ENCODE results near the gene DENR.
"Not testable (repeated sequence)": the region's sequence is repeated elsewhere in the genome, so short reads cannot be mapped to it uniquely, and the experiment has no call there.

DENR gene

GRCh38 chr12:122740351-122740750, 12.3 kb upstream of the DENR start:
- DNase-seq (ENCODE audit: low read depth, low spot score) = no peak

DNA sequence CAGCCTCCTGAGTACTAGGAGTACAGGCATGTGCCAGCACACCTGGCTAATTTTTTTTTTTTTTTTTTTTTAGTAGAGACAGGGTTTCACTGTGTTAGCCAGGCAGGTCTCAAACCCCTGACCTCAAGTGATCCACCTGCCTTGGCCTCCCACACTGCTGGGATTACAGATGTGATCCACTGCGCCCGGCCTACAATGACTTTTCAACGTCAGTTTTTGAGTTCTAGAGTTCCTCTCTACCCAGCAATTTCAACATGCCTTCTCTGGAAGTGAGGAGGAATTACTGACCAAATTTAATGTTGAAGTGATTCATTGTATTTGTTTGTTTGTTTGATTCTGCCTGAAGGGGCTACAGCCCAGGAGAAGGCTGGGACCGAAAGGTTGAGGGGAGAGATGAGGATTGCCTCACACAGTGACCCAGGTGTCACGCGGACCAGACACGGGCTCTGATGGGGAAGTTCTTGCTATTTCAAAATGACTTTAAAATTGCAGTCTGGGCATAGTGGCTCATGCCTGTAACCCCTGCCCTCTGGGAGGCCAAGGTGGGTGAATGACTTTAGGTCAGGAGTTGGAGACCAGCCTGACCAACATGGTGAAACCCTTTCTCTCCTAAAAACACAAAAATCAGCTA, 8.6 kb upstream of the DENR start:
- DNase-seq (ENCODE audit: low read depth, low spot score) = no peak

DNA sequence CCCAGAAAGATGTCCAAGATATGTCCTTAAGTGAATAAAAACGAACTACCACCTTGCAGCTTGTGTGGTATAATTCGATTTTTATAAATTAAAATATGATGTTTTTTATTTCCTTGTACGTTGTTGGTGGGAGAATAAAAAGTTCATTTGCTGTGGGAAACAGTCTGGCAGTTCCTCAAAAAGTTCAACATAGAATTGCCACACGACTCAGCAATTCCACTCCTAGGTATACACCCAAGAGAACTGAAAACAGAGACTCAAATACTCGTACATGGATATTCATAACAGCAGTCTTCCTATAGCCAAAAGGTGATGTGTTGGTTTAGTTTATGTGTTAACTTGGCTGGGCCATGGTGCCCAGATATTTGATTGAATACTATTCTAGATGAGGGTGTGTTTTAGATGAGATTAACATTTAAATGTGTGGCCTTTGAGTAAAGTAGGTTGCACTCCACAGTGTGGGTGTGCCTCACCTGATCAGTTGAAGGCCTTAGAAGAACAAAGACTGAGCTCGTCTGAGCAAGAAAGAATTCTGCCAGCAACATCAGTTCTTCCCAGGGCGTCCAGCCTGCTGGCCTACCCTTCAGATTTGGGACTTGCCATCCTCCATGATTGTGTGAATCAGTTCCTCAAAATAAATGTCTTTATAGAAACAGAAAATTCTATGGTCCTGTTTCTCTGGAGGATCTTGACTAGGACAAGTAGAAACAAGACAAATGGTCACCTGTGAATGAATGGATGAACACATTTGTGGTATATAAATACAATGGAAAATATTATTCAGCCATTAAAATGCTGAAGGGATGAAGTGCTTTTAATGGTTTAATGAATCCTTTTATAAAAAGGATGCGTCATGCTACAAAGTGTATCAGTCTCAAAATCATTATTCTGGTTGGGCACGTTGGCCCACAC, 5.1 kb upstream of the DENR start:
- no peak for DNase-seq (ENCODE audit: low read depth, low spot score)

- DNase-seq (ENCODE audit: low read depth, low spot score) = no peak
These were observed 2.9 kb upstream of the DENR start for GRCh38 chr12:122749569-122750332.

DNA sequence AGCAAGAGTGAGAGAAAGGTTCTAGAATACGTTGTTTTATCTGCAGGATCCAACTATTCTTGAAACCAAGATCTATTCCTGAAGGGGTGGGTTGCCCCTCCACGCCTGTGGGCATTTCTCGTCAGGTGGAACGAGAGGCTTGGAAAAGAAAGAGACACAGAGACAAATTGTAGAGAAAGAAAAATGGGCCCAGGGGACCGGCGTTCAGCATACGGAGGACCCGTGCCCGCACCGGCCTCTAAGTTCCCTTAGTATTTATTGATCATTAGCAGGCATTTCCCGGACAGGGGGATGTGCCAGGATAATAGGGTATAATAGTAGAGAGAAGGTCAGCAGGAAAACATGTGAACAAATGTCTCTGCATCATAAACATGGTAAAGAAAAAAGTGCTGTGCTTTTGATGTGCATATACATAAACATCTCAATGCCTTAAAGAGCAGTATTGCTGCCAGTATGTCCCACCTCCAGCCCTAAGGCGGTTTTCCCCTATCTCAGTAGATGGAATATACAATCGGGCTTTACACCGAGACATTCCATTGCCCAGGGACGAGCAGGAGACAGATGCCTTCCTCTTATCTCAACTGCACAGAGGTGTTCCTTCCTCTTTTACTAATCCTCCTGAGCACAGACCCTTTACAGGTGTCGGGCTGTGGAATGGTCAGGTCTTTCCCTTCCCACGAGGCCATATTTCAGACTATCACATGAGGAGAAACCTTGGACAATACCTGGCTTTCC, 1.7 kb upstream of the DENR start:
- DNase-seq (ENCODE audit: low read depth, low spot score) = not testable (repeated sequence)

DNA sequence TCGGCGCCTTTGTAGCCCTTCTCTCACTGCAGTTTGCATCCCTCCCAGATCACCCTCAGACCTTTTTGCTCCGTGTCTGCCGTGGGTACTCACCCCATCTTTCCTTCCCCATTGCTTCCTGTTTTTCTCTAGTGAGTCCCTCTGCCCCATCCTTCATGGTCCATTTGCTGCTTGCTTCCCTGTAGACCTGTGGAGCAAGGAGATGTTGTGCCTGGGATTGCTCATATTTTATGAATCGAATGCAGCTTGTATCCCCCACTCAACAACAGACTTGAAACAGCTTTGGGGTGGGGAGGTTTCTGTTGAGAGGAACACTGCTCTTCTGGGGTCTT, 661 bp downstream of the DENR start:
- DNase-seq (ENCODE audit: low read depth, low spot score) = no peak

GRCh38 chr12:122754790-122755189, 2.2 kb downstream of the DENR start:
- DNase-seq (ENCODE audit: low read depth, low spot score) = no peak

DNA sequence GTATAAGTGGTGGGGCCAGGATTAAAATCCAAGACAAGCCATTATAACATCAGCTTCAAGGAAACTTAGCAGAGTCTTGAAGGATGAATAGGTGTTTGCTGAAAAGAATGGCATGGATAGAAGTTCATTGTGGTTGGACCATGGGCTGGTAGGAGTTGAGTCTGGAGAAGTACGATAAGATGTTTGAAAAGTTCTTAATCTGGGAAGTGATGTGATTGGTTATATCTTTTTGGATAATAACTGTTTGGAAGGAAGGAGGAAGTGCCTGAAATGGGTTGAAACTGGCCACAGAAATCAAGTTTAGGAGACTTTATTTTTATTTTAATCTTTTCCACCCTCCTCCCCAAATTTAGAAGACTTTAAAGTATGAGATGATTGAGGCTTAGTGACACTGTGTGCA, 4.9 kb downstream of the DENR start:
- DNase-seq (ENCODE audit: low read depth, low spot score) = no peak

DNA sequence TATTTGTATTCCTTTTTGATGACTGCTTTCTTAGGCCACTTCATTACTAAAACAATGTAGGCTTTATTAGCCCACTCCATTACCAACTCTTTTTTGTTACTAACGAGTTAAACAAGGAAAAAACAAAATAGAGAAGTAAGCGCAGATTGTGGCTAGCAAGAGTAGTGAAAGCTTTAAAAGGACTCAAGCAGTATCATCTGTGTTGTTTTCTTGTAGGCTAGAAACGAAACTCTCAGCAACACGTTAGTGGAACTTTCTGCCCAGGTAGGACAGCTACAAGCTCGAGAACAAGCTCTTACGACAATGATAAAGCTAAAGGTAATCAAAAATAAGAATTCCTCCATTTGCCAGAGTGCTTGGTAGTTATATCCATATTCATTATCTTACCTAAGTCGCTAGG, 32.9 kb downstream of the DENR start:
- DNase-seq (ENCODE audit: low read depth, low spot score) = no peak

DNA sequence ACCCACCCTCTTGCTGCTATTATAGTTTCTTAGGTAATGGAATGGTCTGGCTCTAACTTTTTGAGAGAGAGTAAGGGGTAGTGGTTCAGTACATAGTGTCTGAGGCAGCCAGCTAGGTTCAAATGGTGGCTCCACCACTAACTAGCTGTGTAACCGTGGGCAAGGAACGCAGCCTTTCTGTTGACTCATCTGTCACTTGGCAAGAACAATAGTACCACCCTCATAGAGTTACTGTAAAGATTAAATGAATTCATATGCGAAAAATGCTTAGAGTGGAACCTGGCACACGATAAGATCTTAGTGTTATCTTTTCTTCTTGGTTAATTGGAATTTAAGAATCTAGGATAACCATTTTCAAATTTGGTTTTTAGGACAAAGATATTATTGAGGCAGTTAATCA, 35.8 kb downstream of the DENR start:
- DNase-seq (ENCODE audit: low read depth, low spot score) = no peak

DNA sequence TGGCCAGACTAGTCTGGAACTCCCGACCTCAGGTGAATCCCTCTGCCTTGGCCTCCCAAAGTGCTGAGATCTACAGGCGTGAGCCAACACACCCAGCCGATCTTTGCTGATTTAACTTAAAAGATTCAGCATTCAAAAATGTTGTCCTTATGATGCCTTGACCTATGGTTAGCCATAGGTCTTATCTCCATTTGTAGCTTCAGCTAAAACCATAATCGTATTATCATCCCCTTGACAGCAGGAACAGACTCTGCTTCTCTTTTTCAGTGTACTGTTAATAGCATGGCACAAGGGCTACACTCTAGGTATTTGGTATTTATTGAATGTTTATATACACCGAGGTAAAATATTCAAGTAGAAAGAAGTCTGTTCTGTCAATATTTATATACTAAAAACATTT, 37.0 kb downstream of the DENR start:
- no peak for DNase-seq (ENCODE audit: low read depth, low spot score)

DNA sequence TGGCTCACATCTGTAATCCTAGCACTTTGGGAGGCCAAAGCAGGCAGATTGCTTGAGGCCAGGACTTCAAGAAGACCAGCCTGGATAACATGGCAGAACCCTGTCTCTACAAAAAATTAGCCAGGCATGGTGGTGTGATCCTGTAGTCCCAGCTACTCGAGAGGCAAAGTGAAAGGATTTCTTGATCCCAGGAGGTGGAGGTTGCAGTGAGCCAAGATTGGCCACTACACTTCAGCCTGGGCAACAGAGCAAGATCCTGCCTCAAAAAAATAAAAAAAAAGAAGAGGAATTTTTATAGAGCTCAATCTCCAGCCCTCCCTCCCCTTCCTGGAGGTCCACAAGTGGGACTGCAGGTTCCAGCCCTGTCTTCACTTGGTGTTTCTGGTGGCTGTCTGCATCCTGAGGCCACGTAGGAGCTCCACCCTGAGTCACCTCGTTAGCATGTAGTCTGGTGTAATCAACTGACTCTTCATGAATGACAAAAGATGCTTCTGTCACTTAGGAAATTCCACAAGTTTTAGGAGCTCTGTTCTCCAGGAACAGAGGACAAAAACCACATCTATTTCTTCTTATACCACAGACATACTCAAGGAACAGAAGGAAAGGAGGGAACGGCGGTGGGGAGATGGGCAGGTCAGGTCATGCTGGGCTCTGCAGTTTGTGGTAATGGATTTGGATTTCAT, 37.9 kb downstream of the DENR start:
- no peak for DNase-seq (ENCODE audit: low read depth, low spot score)

GRCh38 chr12:122793685-122794106, 41.1 kb downstream of the DENR start:
- DNase-seq (ENCODE audit: low read depth, low spot score) = peak; percentile 18

GRCh38 chr12:122795807-122796206, 43.2 kb downstream of the DENR start:
- no peak for DNase-seq (ENCODE audit: low read depth, low spot score)

DNA sequence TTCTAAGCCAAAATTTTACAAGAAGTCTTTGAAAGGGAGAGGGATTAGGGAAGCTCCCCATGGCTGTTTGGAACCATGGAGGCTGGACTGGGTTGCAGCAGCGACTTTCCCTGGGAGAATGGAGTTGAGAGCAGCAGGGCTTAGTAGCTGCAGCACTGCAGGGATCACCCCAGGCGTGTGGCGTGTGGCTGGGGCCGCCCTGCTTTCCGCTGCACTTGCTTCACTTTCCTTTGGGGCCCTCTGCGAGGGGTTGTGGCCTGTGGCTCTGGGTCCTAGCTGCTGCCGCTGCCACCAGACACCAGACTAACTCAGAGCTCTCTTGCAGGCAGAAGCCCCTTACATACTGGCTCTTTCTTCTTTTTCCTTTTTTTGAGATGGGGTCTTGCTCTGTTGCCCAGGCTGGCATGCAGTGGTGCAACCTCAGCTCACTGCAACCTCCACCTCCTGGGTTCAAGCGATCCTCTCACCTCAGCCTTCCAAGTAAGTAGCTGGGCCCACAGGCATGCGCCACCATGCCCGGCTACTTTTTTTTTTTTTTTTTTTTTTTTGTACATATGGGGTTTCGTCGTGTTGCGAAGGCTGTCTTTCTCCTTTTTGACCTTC, 47.1 kb downstream of the DENR start:
- DNase-seq (ENCODE audit: low read depth, low spot score) = no peak

GRCh38 chr12:122803937-122804336, 51.3 kb downstream of the DENR start:
- no peak for DNase-seq (ENCODE audit: low read depth, low spot score)

DNA sequence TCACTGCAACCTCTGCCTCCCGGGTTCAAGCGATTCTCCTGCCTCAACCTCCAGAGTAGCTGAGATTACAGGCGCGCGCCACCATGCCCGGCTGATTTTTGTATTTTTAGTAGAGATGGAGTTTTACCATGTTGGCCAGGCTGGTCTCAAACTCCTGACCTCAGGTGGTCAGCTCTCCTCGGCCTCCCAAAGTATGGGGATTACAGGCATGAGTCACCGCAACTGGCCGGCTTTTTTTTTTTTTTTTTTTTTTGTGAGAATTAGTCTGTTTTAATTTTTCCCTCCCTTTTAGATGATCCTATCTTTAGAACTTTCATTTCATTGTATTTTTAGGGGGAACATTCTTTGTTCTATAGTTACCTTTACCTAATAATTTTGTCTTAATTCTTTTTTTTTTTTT, 52.3 kb downstream of the DENR start:
- not testable (repeated sequence) for DNase-seq (ENCODE audit: low read depth, low spot score)

- DNase-seq (ENCODE audit: low read depth, low spot score) = no peak
These were observed 55.0 kb downstream of the DENR start for GRCh38 chr12:122807651-122808050.

DNA sequence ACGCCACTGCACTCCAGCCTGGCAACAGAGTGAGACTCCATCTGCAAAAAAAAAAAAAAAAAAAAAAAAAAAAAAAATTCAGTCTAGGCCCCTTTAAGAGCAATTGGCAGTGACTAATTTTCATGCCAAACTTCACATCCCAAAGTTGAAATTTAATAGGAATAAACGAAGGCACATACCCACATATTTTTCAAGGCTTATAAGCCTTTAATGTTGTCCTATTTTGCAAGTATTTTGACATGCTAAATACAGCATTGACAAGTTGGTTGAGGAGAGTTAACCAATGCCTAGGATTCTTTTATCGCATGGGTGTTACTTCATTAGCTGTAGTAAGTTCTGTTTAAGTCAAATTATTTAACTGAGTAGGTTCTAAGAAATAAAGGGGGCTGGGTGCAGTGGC, 59.2 kb downstream of the DENR start:
- DNase-seq (ENCODE audit: low read depth, low spot score) = no peak

- no peak for DNase-seq (ENCODE audit: low read depth, low spot score)
These were observed 60.7 kb downstream of the DENR start for GRCh38 chr12:122813310-122813713.

All from smooth muscle cell of the brain vasculature (primary cell).